Fibroblast of pulmonary artery (primary cell): Measurements from ENCODE around the gene C20orf144.

Experiments used
- DNase-seq: peaks from one replicate; pipeline ENCODE4 v3.0.0-alpha.2; 2010; ENCODE audit warnings: low read depth
- H3K4me3 ChIP-seq: replicated peaks from 2 replicates; pipeline ENCODE4 v1.5.1; 2011; ENCODE audit warnings: low read depth, mild to moderate bottlenecking, control low read depth, low read length, moderate library complexity
- TF ChIP-seq, protein P1 (sequence below): IDR thresholded peaks from 2 replicates; pipeline ENCODE4 v1.5.1; 2011; ENCODE audit warnings: mild to moderate bottlenecking, control low read depth, low read length, inconsistent platforms; ENCODE audit errors: missing control alignments

Gene C20orf144

GRCh38 chr20:33674294-33675135, 12.4 kb downstream of the C20orf144 start, which contains the start of gene NECAB3:
TSS of gene NECAB3 (minus strand) at chr20:33674428. CDS start at chr20:33674352, 76 bp downstream.
- DNase-seq, result peak; percentile 67

DNA sequence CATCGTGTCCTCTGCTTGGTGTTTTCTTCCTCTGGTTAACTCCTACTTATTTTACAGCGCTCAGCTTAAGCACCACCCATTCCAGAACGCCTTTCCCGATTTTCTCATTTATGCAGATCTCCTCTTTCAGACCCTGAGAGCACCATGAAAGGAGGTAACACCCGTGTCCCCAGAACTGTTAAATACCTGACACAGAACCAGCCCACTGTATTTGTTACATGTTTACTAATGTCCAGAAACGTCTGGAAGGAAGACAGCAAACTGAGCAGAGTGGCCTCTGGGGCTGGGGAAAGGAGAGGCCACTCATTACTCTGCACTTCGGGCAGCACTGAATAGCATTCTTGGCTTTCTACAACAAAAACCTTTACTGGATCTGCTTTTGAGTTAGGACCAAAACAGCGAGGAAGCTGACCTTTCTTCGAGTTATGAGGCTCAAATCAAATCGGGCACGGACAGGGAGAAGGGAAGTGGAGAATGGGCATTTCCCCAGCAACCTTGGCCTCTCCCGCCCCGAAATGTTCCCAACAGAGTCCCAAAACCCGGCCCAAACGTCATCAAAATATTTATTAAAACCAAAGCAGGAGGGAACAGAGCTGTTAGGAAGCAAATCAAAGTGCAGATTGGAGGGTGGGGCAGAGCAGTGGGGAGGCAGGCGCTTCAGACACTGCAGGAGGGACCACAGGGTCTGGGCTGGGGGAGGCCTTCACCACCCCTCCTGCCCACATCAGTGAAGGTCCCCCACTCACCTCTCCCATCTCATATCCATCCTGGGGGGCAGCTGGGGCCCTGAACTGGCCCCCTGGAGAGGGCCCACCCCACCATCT, 13.2 kb downstream of the C20orf144 start:
- H3K4me3 ChIP-seq, result peak overlapping the region; percentile 74
- peak; percentile 41 for DNase-seq
- TF ChIP-seq, protein P1, sequence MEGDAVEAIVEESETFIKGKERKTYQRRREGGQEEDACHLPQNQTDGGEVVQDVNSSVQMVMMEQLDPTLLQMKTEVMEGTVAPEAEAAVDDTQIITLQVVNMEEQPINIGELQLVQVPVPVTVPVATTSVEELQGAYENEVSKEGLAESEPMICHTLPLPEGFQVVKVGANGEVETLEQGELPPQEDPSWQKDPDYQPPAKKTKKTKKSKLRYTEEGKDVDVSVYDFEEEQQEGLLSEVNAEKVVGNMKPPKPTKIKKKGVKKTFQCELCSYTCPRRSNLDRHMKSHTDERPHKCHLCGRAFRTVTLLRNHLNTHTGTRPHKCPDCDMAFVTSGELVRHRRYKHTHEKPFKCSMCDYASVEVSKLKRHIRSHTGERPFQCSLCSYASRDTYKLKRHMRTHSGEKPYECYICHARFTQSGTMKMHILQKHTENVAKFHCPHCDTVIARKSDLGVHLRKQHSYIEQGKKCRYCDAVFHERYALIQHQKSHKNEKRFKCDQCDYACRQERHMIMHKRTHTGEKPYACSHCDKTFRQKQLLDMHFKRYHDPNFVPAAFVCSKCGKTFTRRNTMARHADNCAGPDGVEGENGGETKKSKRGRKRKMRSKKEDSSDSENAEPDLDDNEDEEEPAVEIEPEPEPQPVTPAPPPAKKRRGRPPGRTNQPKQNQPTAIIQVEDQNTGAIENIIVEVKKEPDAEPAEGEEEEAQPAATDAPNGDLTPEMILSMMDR, result no peak

More at GRCh38 chr20:33674294-33675135, 12.4 kb downstream of the C20orf144 start, which contains the start of gene NECAB3:
- peak within 1 kb of the TSS; percentile 74 for H3K4me3 ChIP-seq
- TF ChIP-seq, protein P1, result no peak

GRCh38 chr20:33676121-33676520, 14.0 kb downstream of the C20orf144 start:
- no peak for DNase-seq
- no peak overlapping the region for H3K4me3 ChIP-seq
- TF ChIP-seq, protein P1, result no peak

GRCh38 chr20:33676652-33677645, 14.8 kb downstream of the C20orf144 start:
- H3K4me3 ChIP-seq, result no peak overlapping the region
- DNase-seq, result no peak
- TF ChIP-seq, protein P1, result no peak

- DNase-seq, result no peak
- TF ChIP-seq, protein P1, result no peak
- H3K4me3 ChIP-seq, result no peak overlapping the region
Observed at GRCh38 chr20:33677991-33678702, 16.0 kb downstream of the C20orf144 start.
